ENCODE measurements around the gene ZNHIT3. TPM values are rescaled to one million over a fixed set of nuclear protein-coding genes. Genes with fewer than 3 reads are reported as not detected.

The ZNHIT3 gene
- total and polyA plus RNA-seq, 10 of the 15 experiments (the other 5 are each of a cell fraction or from before 2014, with no cell fraction given): 34.1 to 128 (median 55.6) TPM

DNA sequence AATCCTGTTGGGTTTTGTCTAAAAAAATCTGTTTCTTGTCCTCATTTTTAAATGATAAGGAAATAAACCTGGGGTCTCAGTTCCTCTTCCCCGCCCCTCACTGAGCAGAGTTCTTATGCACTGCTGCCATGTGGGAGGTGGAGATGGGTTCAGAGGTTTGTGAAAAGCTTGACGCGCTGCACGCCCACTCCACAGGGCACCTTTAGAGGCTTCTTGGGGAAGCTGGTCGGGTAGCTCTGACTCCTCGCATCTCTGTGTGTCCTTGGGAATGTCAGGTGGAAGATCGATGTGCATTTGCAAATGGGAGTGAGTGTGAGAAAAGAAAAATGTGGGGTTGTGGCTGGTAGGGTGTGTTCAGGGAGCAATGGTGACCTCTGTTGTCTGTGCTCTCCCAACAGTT lies 4.7 kb upstream of the ZNHIT3 start:
- no peak for ATAC-seq
- DNase-seq (ENCODE audit: low read depth, low spot score): no peak
- ChIA-PET POLR2A (no interaction called here), SMC1A (ENCODE audit: uncharacterized antibody, unreplicated experiment) (interaction anchor here (1.1 kb wide), 2 partner anchors 512 to 534 kb away, joined by 3 to 5 read pairs; no protein-coding TSS in a partner anchor), RAD21 (ENCODE audit: unreplicated experiment) (no interaction called here), CTCF (interaction anchor here (0.6 to 3.9 kb wide), 4 partner anchors 10 to 512 kb away, joined by 3 to 27 read pairs (median 8); no protein-coding TSS in a partner anchor)
- Histone ChIP-seq H3K4me1 (ENCODE audit: control insufficient read depth, insufficient read depth, low read length) (peaks cover 9% of the 10 kb centered on the region), H3K79me2 (ENCODE audit: control insufficient read depth, insufficient read depth, low read length) (peaks cover 3% of the 10 kb centered on the region), H3K4me2 (ENCODE audit: control insufficient read depth, insufficient read depth) (no peak overlapping the region), H3K9ac (ENCODE audit: control insufficient read depth, insufficient read depth, low read length) (no peak overlapping the region), H3K27me3 (replicated peaks in 1 of 2; ENCODE audit: control insufficient read depth in 2 of 2, insufficient read depth in 2 of 2, low read length in 1 of 2) (peaks cover 0 to 4% of the 10 kb centered on the region in 2 experiments; a peak in 1 of 4 replicates), H4K20me1 (ENCODE audit: control insufficient read depth, insufficient read depth) (no peaks in the 10 kb centered on the region), H3K4me3 (no peak overlapping the region), H2AFZ (ENCODE audit: control insufficient read depth, low read depth, low read length) (no peak overlapping the region), H3K36me3 (ENCODE audit: control insufficient read depth in 2 of 2, insufficient read depth in 2 of 2, low read length in 1 of 2) (no peaks in the 10 kb centered on the region), H3K27ac (ENCODE audit: control insufficient read depth, insufficient read depth) (no peak overlapping the region), H3K9me3 (replicated peaks; ENCODE audit: control insufficient read depth, insufficient read depth, low read length) (no peaks in the 10 kb centered on the region)
- no TSS peak for BruUV-seq (replicated peaks)
- in situ Hi-C loops (cut with MboI): loop anchor here (25.0 kb wide), 1 partner anchor 345 kb away; no protein-coding TSS in a partner anchor
- intact Hi-C loops (cut with micrococcal nuclease; ENCODE audit: unreplicated experiment): loop anchor here (5.0 to 10.0 kb wide), 2 partner anchors 337 to 525 kb away; no protein-coding TSS in a partner anchor
- WGBS (ENCODE audit: insufficient coverage, insufficient replicate concordance, low lambda C conversion rate, missing lambda C conversion rate): 58% methylated on average over 7 of the region's 7 CpGs
- no peak for FAIRE-seq
- TF ChIP-seq YBX1 (IDR thresholded peaks at IDR 0.05) (no peak), STAT1 (conservative IDR thresholded peaks at IDR 0.05) (no peak), CBFB (IDR thresholded peaks at IDR 0.05; ENCODE audit: low read depth) (no peak), ZNF384 (IDR thresholded peaks at IDR 0.05; ENCODE audit: borderline replicate concordance, low read depth, low read length) (no peak), EP300 (IDR thresholded peaks at IDR 0.05; ENCODE audit: borderline replicate concordance in 1 of 2, control insufficient read depth in 1 of 2, low read depth in 2 of 2, low read length in 2 of 2) (no peak), RB1 (IDR thresholded peaks at IDR 0.05; ENCODE audit: borderline replicate concordance) (no peak), EGR1 (IDR thresholded peaks at IDR 0.05; ENCODE audit: borderline replicate concordance in 1 of 2, low read depth in 2 of 2, low read length in 2 of 2) (no peak)
- TF ChIP-seq, protein P1, sequence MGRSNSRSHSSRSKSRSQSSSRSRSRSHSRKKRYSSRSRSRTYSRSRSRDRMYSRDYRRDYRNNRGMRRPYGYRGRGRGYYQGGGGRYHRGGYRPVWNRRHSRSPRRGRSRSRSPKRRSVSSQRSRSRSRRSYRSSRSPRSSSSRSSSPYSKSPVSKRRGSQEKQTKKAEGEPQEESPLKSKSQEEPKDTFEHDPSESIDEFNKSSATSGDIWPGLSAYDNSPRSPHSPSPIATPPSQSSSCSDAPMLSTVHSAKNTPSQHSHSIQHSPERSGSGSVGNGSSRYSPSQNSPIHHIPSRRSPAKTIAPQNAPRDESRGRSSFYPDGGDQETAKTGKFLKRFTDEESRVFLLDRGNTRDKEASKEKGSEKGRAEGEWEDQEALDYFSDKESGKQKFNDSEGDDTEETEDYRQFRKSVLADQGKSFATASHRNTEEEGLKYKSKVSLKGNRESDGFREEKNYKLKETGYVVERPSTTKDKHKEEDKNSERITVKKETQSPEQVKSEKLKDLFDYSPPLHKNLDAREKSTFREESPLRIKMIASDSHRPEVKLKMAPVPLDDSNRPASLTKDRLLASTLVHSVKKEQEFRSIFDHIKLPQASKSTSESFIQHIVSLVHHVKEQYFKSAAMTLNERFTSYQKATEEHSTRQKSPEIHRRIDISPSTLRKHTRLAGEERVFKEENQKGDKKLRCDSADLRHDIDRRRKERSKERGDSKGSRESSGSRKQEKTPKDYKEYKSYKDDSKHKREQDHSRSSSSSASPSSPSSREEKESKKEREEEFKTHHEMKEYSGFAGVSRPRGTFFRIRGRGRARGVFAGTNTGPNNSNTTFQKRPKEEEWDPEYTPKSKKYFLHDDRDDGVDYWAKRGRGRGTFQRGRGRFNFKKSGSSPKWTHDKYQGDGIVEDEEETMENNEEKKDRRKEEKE (IDR thresholded peaks at IDR 0.05): no peak
- TF ChIP-seq, protein P2, sequence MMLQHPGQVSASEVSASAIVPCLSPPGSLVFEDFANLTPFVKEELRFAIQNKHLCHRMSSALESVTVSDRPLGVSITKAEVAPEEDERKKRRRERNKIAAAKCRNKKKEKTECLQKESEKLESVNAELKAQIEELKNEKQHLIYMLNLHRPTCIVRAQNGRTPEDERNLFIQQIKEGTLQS (IDR thresholded peaks at IDR 0.05; ENCODE audit: borderline replicate concordance, extremely low read depth, low read depth, low read length): no peak
- TF ChIP-seq, protein P3, sequence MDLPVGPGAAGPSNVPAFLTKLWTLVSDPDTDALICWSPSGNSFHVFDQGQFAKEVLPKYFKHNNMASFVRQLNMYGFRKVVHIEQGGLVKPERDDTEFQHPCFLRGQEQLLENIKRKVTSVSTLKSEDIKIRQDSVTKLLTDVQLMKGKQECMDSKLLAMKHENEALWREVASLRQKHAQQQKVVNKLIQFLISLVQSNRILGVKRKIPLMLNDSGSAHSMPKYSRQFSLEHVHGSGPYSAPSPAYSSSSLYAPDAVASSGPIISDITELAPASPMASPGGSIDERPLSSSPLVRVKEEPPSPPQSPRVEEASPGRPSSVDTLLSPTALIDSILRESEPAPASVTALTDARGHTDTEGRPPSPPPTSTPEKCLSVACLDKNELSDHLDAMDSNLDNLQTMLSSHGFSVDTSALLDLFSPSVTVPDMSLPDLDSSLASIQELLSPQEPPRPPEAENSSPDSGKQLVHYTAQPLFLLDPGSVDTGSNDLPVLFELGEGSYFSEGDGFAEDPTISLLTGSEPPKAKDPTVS (IDR thresholded peaks at IDR 0.05; ENCODE audit: low read depth, low read length): no peak
- TF ChIP-seq, protein P4, sequence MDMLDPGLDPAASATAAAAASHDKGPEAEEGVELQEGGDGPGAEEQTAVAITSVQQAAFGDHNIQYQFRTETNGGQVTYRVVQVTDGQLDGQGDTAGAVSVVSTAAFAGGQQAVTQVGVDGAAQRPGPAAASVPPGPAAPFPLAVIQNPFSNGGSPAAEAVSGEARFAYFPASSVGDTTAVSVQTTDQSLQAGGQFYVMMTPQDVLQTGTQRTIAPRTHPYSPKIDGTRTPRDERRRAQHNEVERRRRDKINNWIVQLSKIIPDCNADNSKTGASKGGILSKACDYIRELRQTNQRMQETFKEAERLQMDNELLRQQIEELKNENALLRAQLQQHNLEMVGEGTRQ (IDR thresholded peaks at IDR 0.05; ENCODE audit: borderline replicate concordance, low read depth, low read length): no peak
- TF ChIP-seq, protein P5, sequence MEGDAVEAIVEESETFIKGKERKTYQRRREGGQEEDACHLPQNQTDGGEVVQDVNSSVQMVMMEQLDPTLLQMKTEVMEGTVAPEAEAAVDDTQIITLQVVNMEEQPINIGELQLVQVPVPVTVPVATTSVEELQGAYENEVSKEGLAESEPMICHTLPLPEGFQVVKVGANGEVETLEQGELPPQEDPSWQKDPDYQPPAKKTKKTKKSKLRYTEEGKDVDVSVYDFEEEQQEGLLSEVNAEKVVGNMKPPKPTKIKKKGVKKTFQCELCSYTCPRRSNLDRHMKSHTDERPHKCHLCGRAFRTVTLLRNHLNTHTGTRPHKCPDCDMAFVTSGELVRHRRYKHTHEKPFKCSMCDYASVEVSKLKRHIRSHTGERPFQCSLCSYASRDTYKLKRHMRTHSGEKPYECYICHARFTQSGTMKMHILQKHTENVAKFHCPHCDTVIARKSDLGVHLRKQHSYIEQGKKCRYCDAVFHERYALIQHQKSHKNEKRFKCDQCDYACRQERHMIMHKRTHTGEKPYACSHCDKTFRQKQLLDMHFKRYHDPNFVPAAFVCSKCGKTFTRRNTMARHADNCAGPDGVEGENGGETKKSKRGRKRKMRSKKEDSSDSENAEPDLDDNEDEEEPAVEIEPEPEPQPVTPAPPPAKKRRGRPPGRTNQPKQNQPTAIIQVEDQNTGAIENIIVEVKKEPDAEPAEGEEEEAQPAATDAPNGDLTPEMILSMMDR (IDR thresholded peaks at IDR 0.05 in 2 of 3, conservative IDR thresholded peaks at IDR 0.05 in 1 of 3; ENCODE audit: control insufficient read depth in 2 of 3, extremely low read depth in 1 of 3, insufficient read depth in 1 of 3, low read depth in 3 of 3, low read length in 3 of 3): no peak
